Neural cell (in vitro differentiated cells): ENCODE data around the gene GPR17.

ENCODE experiments used
- CTCF ChIP-seq: fragments of 450-650 bp; IDR thresholded peaks from 2 replicates; pipeline ENCODE4 v1.5.1; 2014; ENCODE audit warnings: antibody characterized with exemption, mild to moderate bottlenecking, moderate library complexity; ENCODE audit not compliant: poor library complexity, severe bottlenecking
- EP300 ChIP-seq: fragments of 450-650 bp; conservative IDR thresholded peaks from 2 replicates; pipeline ENCODE4 v1.6.1; 2014; ENCODE audit warnings: antibody characterized with exemption, mild to moderate bottlenecking, moderate library complexity; ENCODE audit not compliant: poor library complexity, severe bottlenecking

GRCh38 chr2:127697482-127698180, 51.7 kb downstream of the GPR17 start:
- TF ChIP-seq EP300: no peak
- no peak for TF ChIP-seq CTCF
